GM18858 (cell line): ENCODE results near the gene PHLPP1.
A peak's percentile ranks its signal among the peaks of the same experiment; 100 is the strongest.

Experiments used
- ATAC-seq: cut with Tn5 transposase; IDR thresholded peaks from one replicate; pipeline ENCODE4 v1.9.1; 2021; ENCODE audit not compliant: unreplicated experiment

Gene PHLPP1

GRCh38 chr18:62717169-62717924 is 2.0 kb downstream of the PHLPP1 start:
- ATAC-seq, result no peak

- ATAC-seq, result no peak
These were observed 2.8 kb downstream of the PHLPP1 start for GRCh38 chr18:62717925-62718800.

- ATAC-seq, result no peak
These were observed 4.7 kb downstream of the PHLPP1 start for GRCh38 chr18:62720048-62720447.

GRCh38 chr18:62720766-62721613 is 5.6 kb downstream of the PHLPP1 start:
- no peak for ATAC-seq

GRCh38 chr18:62721839-62722795 is 6.8 kb downstream of the PHLPP1 start:
- no peak for ATAC-seq

- ATAC-seq, result no peak
These were observed 8.4 kb downstream of the PHLPP1 start for GRCh38 chr18:62723666-62724281.

- ATAC-seq, result no peak
These were observed 10.6 kb downstream of the PHLPP1 start for GRCh38 chr18:62725896-62726295.

GRCh38 chr18:62728254-62728653 is 12.9 kb downstream of the PHLPP1 start:
- ATAC-seq, result no peak

GRCh38 chr18:62729487-62730386 is 14.4 kb downstream of the PHLPP1 start:
- ATAC-seq, result peak; percentile 85

- no peak for ATAC-seq
These were observed 15.6 kb downstream of the PHLPP1 start for GRCh38 chr18:62730941-62731340.

- ATAC-seq, result no peak
These were observed 17.3 kb downstream of the PHLPP1 start for GRCh38 chr18:62732617-62733016.

- ATAC-seq, result no peak
These were observed 18.9 kb downstream of the PHLPP1 start for GRCh38 chr18:62734290-62734689.

- ATAC-seq, result no peak
These were observed 20.0 kb downstream of the PHLPP1 start for GRCh38 chr18:62735387-62735786.

GRCh38 chr18:62736077-62736855 is 20.9 kb downstream of the PHLPP1 start:
- ATAC-seq, result no peak

- no peak for ATAC-seq
These were observed 22.0 kb downstream of the PHLPP1 start for GRCh38 chr18:62737241-62737873.

GRCh38 chr18:62738639-62739038 is 23.3 kb downstream of the PHLPP1 start:
- no peak for ATAC-seq

GRCh38 chr18:62739911-62740310 is 24.6 kb downstream of the PHLPP1 start:
- ATAC-seq, result no peak
